ENCODE measurements around the gene LIG3.
"Not testable (repeated sequence)": the region's sequence is repeated elsewhere in the genome, so short reads cannot be mapped to it uniquely, and the experiment has no call there.

Gene LIG3

GRCh38 chr17:35028097-35028496 lies 47.8 kb downstream of the LIG3 start:
- in situ Hi-C loops (cut with MboI; ENCODE audit: low pct_unique_long_range_greater_than_20kb, low sequenced_read_pairs); DNase-seq: not testable (repeated sequence)

GRCh38 chr17:35028531-35029262 lies 48.4 kb downstream of the LIG3 start:
- peak; percentile 41 for DNase-seq
- in situ Hi-C loops (cut with MboI; ENCODE audit: low pct_unique_long_range_greater_than_20kb, low sequenced_read_pairs), result no loop called here

- in situ Hi-C loops (cut with MboI; ENCODE audit: low pct_unique_long_range_greater_than_20kb, low sequenced_read_pairs), result no loop called here
- no peak for DNase-seq
These were observed 50.5 kb downstream of the LIG3 start for GRCh38 chr17:35030780-35031179.

GRCh38 chr17:35038453-35038852 lies 58.1 kb downstream of the LIG3 start:
- in situ Hi-C loops (cut with MboI; ENCODE audit: low pct_unique_long_range_greater_than_20kb, low sequenced_read_pairs), result no loop called here
- DNase-seq, result no peak

GRCh38 chr17:35041390-35041789 lies 61.1 kb downstream of the LIG3 start:
- in situ Hi-C loops (cut with MboI; ENCODE audit: low pct_unique_long_range_greater_than_20kb, low sequenced_read_pairs), result no loop called here
- DNase-seq, result no peak

- in situ Hi-C loops (cut with MboI; ENCODE audit: low pct_unique_long_range_greater_than_20kb, low sequenced_read_pairs), result no loop called here
These were observed 63.9 kb downstream of the LIG3 start for GRCh38 chr17:35044181-35044580.

GRCh38 chr17:35045458-35045979 lies 65.2 kb downstream of the LIG3 start:
- in situ Hi-C loops (cut with MboI; ENCODE audit: low pct_unique_long_range_greater_than_20kb, low sequenced_read_pairs); DNase-seq: not testable (repeated sequence)

More at GRCh38 chr17:35044181-35044580, 63.9 kb downstream of the LIG3 start:
- no peak for DNase-seq

GRCh38 chr17:35046245-35046644 lies 65.9 kb downstream of the LIG3 start:
- no peak for DNase-seq
- in situ Hi-C loops (cut with MboI; ENCODE audit: low pct_unique_long_range_greater_than_20kb, low sequenced_read_pairs), result no loop called here

GRCh38 chr17:35046740-35047283 lies 66.5 kb downstream of the LIG3 start:
- DNase-seq, result no peak
- in situ Hi-C loops (cut with MboI; ENCODE audit: low pct_unique_long_range_greater_than_20kb, low sequenced_read_pairs), result no loop called here

GRCh38 chr17:35048685-35049379 lies 68.5 kb downstream of the LIG3 start:
- DNase-seq, result no peak
- in situ Hi-C loops (cut with MboI; ENCODE audit: low pct_unique_long_range_greater_than_20kb, low sequenced_read_pairs), result no loop called here

- no peak for DNase-seq
- in situ Hi-C loops (cut with MboI; ENCODE audit: low pct_unique_long_range_greater_than_20kb, low sequenced_read_pairs), result no loop called here
These were observed 69.9 kb downstream of the LIG3 start for GRCh38 chr17:35050170-35050569.

GRCh38 chr17:35051183-35051578 lies 70.9 kb downstream of the LIG3 start:
- peak; percentile 76 for DNase-seq
- in situ Hi-C loops (cut with MboI; ENCODE audit: low pct_unique_long_range_greater_than_20kb, low sequenced_read_pairs), result no loop called here

GRCh38 chr17:35051579-35052240 lies 71.4 kb downstream of the LIG3 start:
- peak; percentile 50 for DNase-seq
- in situ Hi-C loops (cut with MboI; ENCODE audit: low pct_unique_long_range_greater_than_20kb, low sequenced_read_pairs), result no loop called here

GRCh38 chr17:35052241-35052610 lies 71.9 kb downstream of the LIG3 start:
- in situ Hi-C loops (cut with MboI; ENCODE audit: low pct_unique_long_range_greater_than_20kb, low sequenced_read_pairs), result no loop called here

GRCh38 chr17:35052780-35053179 lies 72.5 kb downstream of the LIG3 start:
- no peak for DNase-seq
- in situ Hi-C loops (cut with MboI; ENCODE audit: low pct_unique_long_range_greater_than_20kb, low sequenced_read_pairs), result no loop called here

More at GRCh38 chr17:35052241-35052610, 71.9 kb downstream of the LIG3 start:
- no peak for DNase-seq

GRCh38 chr17:35053204-35053603 lies 72.9 kb downstream of the LIG3 start:
- in situ Hi-C loops (cut with MboI; ENCODE audit: low pct_unique_long_range_greater_than_20kb, low sequenced_read_pairs), result no loop called here
- DNase-seq, result no peak

GRCh38 chr17:35056013-35056412 lies 75.7 kb downstream of the LIG3 start:
- in situ Hi-C loops (cut with MboI; ENCODE audit: low pct_unique_long_range_greater_than_20kb, low sequenced_read_pairs), result no loop called here
- DNase-seq, result no peak

GRCh38 chr17:35057332-35057915 lies 77.1 kb downstream of the LIG3 start:
- no peak for DNase-seq
- in situ Hi-C loops (cut with MboI; ENCODE audit: low pct_unique_long_range_greater_than_20kb, low sequenced_read_pairs), result no loop called here

Measured in KBM-7 (cell line).